DOHH2 (cell line): ENCODE data around the gene TRERF1.

ENCODE experiments used
- CTCF ChIP-seq: fragments of 200-600 bp; sonication (generic); IDR thresholded peaks from one replicate; pipeline ENCODE4 v1.5.1; 2014; ENCODE audit warnings: antibody characterized with exemption, mild to moderate bottlenecking, low read depth, low read length; ENCODE audit not compliant: poor library complexity, severe bottlenecking
- EZH2phosphoT487 ChIP-seq: fragments of 200-600 bp; sonication (generic); IDR thresholded peaks from 2 replicates; pipeline ENCODE4 v1.6.1; 2017; ENCODE audit warnings: borderline replicate concordance, mild to moderate bottlenecking, antibody characterized with exemption, low read length, moderate library complexity, mixed read lengths

DNA sequence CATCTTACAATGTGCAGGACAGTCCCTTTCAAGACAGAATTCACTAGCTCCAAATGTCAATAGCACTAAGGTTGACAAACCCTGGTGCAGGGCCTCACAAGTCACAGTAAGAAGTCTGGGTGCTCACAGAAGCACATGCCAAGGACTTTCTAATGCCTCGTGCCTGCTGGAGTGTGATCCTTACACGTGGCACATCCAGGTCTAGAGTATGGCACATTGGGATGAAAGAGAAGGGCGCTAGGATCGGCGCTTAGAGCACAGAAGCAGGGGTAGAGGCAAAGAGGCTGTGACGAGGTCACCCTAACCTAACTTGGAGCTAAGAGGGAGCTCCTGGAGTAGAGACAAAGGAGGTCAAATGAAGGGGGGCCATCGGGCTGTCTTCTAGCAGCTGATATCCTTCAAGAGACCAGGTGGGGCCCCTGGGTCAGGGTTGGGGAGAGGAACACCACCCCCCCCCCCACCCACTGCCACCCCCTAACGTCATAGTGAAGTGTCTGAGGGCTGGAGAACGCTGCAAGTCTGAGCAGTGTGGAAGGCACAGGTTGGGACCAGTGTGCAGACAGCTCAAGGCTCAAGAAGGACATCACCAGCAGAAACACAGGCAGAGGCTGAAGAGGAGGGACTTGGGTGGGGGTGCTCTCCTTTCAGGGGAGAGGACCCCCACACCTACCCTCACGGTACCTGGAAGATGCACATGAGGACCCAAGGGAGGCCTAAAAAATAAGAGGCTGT, 136.3 kb downstream of the TRERF1 start:
- TF ChIP-seq CTCF (no peak), EZH2phosphoT487 (no peak)
